ENCODE measurements around the gene PLXNA2. TPM values are rescaled to one million over a fixed set of nuclear protein-coding genes. Genes with fewer than 3 reads are reported as not detected.

Gene PLXNA2
- total and polyA plus RNA-seq, 2 donors (not counting 3 experiments of a cell fraction or from before 2014, with no cell fraction given): 42.6 to 229 TPM

- Histone ChIP-seq H3K27me3 (ENCODE audit: control insufficient read depth in 2 of 2, insufficient read depth in 2 of 2, low read length in 2 of 2) (peaks cover 29 to 34% of the 10 kb centered on the region in 2 experiments), H3K4me1 (ENCODE audit: control insufficient read depth, extremely low read depth, insufficient read depth, low read length) (no peaks in the 10 kb centered on the region), H2AFZ (ENCODE audit: low read depth, low read length) (no peak overlapping the region), H3K9me3 (replicated peaks; ENCODE audit: control insufficient read depth, insufficient read depth, low read length) (no peaks in the 10 kb centered on the region), H3K79me2 (ENCODE audit: control insufficient read depth, insufficient read depth, low read length) (no peaks in the 10 kb centered on the region), H3K4me3 (replicated peaks in 1 of 3; ENCODE audit: insufficient read depth in 1 of 3, low read depth in 1 of 3, low read length in 3 of 3) (no peak overlapping the region), H3K27ac (ENCODE audit: insufficient read depth, low read depth, low read length) (no peak overlapping the region), H4K20me1 (replicated peaks; ENCODE audit: control insufficient read depth, extremely low read depth, insufficient read depth, low read length) (no peaks in the 10 kb centered on the region), H3K4me2 (ENCODE audit: insufficient read depth, low read length) (no peak overlapping the region), H3K36me3 (ENCODE audit: control insufficient read depth in 2 of 2, extremely low read depth in 1 of 2, insufficient read depth in 2 of 2, low read length in 2 of 2) (no peaks in the 10 kb centered on the region), H3K9me1 (replicated peaks; ENCODE audit: control insufficient read depth, extremely low read depth, insufficient read depth, low read length) (no peaks in the 10 kb centered on the region), H3K9ac (replicated peaks; ENCODE audit: extremely low read depth, insufficient read depth, low read length) (no peak overlapping the region)
- FAIRE-seq (no peak), DNase-seq (ENCODE audit: low read depth, low spot score) (no peak)
- CTCF ChIA-PET: no interaction called here
- POLR2A ChIA-PET: no interaction called here
- dilution Hi-C loops (cut with MboI; ENCODE audit: extremely low pct_ligation_motif_present, low sequenced_read_pairs) (no loop called here), intact Hi-C loops (cut with micrococcal nuclease) (no loop called here)
- no peak for TF ChIP-seq MYC (IDR thresholded peaks at IDR 0.05; ENCODE audit: low read depth, low read length)
- TF ChIP-seq GATA2 (IDR thresholded peaks at IDR 0.05; ENCODE audit: insufficient read depth, insufficient read length, low read depth, low read length): no peak
- no peak for TF ChIP-seq EZH2 (IDR thresholded peaks at IDR 0.05; ENCODE audit: borderline replicate concordance, low read depth, low read length, severe bottlenecking)
- TF ChIP-seq MAX (IDR thresholded peaks at IDR 0.05; ENCODE audit: insufficient read depth, insufficient read length): no peak
- TF ChIP-seq POLR2A (IDR thresholded peaks at IDR 0.05; ENCODE audit: low read depth, low read length): no peak
- no peak for TF ChIP-seq JUN (IDR thresholded peaks at IDR 0.05; ENCODE audit: borderline replicate concordance, insufficient read depth, insufficient read length, low read depth)
- no peak for TF ChIP-seq CTCF (IDR thresholded peaks at IDR 0.05; ENCODE audit: extremely low read depth in 1 of 2, insufficient read depth in 1 of 2, low read depth in 1 of 2, low read length in 2 of 2)
- no peak for TF ChIP-seq POLR2AphosphoS5 (IDR thresholded peaks at IDR 0.05; ENCODE audit: insufficient read depth, low read depth, low read length)
- TF ChIP-seq FOS (IDR thresholded peaks at IDR 0.05; ENCODE audit: borderline replicate concordance, insufficient read depth, low read length): no peak
- BruUV-seq (replicated peaks): no TSS peak
Observed at GRCh38 chr1:208280681-208281450, 36.7 kb upstream of the PLXNA2 start.
